Subcutaneous preadipocyte (primary cell): Measurements from ENCODE around the gene CRYBB2. TPM values are rescaled to one million over a fixed set of nuclear protein-coding genes. Genes with fewer than 3 reads are reported as not detected.

Source experiments
- small RNA-seq: library from RNA; depleted of rRNA; stranded (forward); fragments of <200 nt; gene quantifications from one replicate; pipeline ENCODE3, GENCODE V24; 2012
- total RNA-seq: library from RNA; depleted of rRNA; stranded (reverse); fragments of >200 nt; gene quantifications from 2 replicates; pipeline ENCODE4 v1.2.3, GENCODE V29; 2012

The CRYBB2 gene, protein sequence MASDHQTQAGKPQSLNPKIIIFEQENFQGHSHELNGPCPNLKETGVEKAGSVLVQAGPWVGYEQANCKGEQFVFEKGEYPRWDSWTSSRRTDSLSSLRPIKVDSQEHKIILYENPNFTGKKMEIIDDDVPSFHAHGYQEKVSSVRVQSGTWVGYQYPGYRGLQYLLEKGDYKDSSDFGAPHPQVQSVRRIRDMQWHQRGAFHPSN
- total RNA-seq, result not detected in 2 replicates

DNA sequence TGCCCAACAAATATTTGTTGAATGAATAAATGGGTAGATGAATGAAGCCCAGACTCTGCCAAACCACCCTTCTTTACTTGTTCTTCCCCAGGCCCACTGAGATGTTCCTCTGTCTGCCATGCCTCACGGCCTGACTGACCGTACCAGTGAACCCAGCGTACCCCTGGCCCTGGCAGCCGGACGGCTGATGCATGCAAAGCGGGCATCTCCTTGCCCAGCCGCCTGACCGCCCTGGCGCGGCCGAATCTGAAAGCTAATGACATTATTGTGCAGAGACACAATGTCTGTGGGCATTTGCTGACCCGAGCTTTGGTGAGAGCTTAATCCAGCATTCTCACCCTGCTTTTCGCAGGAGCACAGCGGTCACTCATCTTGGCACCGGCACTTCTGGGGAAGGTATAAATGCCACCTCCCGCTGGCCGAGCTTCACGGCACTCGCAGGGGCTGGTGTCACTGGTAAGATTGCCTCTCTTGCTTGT lies at the start of gene CRYBB2:
CRYBB2 (plus strand) TSS at position 429 of the 479 bp plus-strand sequence. CDS start 1,791 bp downstream, outside the sequence.

DNA sequence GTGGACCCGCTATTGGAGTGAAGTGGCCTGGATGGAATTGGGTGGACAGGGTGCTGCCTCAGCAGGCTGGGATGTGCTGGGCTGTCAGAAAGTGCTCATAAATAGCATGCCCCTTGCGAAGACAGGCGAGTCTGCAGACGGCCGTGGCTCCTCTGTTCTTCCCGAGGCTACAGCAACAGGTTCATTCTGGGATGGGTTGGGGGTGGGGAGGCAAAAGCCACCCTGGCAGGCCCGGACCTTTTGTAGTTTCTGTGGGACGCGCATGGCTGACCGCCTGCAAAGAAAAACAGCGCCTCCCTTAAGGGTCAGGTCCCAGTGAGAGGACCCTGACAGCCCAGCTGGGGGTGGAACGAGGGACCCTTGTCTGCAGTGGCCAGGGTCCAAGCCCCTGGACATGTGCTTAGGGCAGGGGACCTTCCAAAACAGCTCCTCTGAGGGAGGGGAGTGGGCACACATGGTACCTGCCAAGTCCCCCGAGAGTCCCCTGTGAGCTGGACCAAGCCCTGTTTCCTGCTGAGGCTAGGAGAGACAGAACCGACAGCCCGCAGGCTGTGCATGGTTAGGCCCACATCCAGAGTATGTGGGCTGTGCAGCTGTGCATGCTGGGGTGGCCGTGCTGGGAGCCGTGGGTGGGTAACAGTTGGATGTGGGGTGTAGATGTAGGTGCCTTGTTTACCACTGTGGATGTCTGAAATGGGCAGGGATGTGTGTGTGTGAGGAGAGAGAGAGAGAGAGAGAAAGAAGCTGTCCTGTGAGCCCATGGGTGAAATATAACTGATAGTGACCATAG lies 19.5 kb upstream of the CRYBB2 start, which contains the start of gene CRYBB3:
CRYBB3 (plus strand) TSS at position 128 of the 790 bp plus-strand sequence. CDS start 1,539 bp downstream, outside the sequence.

Small RNA genes lying within 50 kb of the gene (small RNA-seq; reads per million reads assigned to genes)
- not detected for gene Z99916.2

Other genes with a start within 250 kb of the CRYBB2 start
- gene CRYBB3, start 19.8 kb upstream of the CRYBB2 start, total RNA-seq, result not detected in 2 replicates